ENCODE data around the gene CHRM4.

Gene CHRM4

DNA sequence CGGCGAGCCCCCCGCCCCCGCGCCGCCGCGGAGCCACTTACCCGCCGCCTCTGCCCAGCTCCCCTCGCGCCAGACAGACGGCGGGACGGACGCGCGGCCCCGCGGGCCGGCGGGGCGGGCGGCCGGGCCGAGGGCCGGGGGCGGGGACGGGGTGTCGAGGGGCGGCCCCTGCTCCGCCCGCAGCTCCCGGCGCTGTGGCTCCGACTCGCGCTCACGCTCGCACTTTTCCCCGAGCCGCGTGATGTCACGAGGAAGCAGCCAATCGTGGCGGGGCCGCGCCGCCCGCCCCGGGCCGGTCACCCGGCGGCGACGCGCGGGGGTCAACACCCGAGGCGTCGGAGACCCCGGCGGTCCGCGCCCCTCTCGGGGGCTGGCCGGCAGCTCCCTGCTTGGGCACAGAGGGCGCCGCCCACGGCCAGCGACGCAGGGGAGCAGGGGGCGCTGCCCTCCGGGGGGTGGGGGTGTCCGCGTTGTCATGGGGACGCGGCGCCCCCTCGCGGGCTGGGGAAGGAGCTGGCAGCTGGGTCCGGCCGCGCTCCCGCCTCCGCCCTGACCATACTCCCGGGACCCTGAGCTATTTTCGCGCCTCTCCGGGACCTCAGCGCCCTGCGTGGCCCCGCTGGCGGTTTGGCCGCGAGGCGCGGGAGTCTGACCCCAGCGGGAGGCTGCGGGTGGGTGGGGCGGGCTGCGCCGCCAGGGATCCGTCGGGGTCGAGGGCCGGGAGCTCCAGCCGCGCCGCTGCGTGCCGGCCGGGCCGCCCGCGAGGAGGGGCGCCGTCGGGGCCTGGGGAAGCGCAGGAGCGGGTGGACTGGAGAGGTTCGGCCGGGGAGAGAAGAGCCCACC is at the start of gene CHRM4:
CHRM4 (minus strand) TSS at position 199 of the 843 bp plus-strand sequence. CDS start 5,219 bp downstream, outside the sequence.
- DNase-seq (ENCODE audit: low spot score) = no peak

GRCh38 chr11:46438211-46438610 is 46.6 kb upstream of the CHRM4 start:
- DNase-seq (ENCODE audit: low spot score) = no peak

DNA sequence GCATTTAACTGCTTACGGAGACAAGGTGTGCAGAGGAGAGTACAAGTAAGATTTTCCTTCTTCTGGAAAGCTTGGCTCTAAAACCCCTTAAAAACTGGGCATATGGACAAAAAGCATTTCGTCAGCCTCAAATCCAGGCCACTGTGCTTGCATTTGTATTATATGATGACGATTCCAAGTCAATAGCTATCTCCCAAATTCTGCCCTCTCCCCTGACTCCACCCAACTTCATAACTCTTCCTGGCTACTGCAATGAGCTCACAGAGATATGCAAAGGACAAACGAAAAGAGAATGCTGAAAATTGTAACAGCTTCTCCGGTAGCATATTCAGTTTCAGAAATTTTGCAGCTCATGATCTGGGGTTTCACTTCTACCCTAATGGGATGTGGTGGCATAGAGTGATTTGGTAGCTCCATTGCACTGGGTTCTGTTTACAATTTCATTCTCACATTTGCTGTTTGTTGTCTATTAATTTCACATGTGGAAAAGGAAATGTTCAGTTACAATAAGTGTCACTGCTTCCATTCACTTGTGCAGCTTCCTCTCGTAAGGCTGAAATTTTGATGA is 45.6 kb upstream of the CHRM4 start:
- DNase-seq (ENCODE audit: low spot score) = no peak

GRCh38 chr11:46436113-46436512 is 44.5 kb upstream of the CHRM4 start:
- no peak for DNase-seq (ENCODE audit: low spot score)

- DNase-seq (ENCODE audit: low spot score) = no peak
Measured at GRCh38 chr11:46435679-46436078, 44.1 kb upstream of the CHRM4 start.

DNA sequence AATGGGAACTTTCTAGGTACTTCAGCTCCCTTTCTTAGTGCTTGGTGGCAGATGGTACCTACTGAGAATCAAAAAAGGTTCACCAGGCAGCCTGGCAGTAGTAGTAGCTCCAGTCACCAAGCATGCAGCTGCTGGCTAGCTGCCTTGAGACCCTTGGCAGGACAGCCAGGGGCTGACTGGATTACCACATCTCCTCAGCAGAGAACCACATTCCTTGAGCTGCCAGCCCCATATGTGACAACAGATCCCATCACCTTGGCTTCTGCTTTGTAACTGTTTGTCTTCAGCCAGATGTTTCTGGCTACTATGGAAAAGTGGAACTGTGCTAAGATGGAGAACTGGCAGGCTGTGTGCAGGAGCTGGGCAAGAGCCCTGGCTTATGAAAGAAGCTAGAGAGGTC is 39.6 kb upstream of the CHRM4 start:
- no peak for DNase-seq (ENCODE audit: low spot score)

- DNase-seq (ENCODE audit: low spot score) = no peak
Measured at GRCh38 chr11:46429717-46430116, 38.1 kb upstream of the CHRM4 start.

- DNase-seq (ENCODE audit: low spot score) = no peak
Measured at GRCh38 chr11:46427364-46427763, 35.8 kb upstream of the CHRM4 start.

GRCh38 chr11:46426233-46426991 is 34.8 kb upstream of the CHRM4 start:
- DNase-seq (ENCODE audit: low spot score) = no peak

- no peak for DNase-seq (ENCODE audit: low spot score)
Measured at GRCh38 chr11:46422588-46422987, 31.0 kb upstream of the CHRM4 start.

DNA sequence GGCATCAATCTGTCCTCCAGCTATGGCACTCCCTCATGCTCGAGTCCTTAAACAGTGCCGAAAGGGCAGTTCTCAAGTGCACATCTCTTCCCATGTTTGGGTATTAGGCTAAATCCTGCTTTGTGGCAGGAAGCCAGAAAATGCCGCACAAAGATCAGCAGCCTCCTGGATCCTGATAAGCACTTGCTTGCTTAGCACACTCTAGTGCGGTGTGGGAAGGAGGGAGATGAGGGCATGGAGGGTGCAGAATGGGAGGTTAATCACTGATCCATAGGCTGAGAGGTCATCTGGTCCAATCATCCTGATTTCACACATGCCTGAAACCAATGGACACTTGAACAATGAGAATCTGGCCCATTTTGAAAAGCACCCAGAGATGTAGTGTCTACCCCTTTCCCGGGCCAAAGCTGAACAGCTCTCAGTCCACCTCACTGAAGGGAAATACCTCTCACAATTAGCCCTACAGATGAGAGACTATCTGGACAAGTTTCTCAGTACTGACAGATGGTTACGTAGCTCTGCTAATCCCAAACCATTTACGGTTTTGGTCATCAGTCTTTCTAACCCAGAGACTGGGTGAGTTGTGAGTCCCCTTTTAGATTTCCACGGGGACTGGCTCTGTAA is 29.8 kb upstream of the CHRM4 start:
- DNase-seq (ENCODE audit: low spot score) = no peak

GRCh38 chr11:46420513-46420912 is 28.9 kb upstream of the CHRM4 start:
- no peak for DNase-seq (ENCODE audit: low spot score)

GRCh38 chr11:46418751-46419150 is 27.2 kb upstream of the CHRM4 start:
- no peak for DNase-seq (ENCODE audit: low spot score)

- DNase-seq (ENCODE audit: low spot score) = no peak
Measured at GRCh38 chr11:46417711-46418110, 26.1 kb upstream of the CHRM4 start.

GRCh38 chr11:46414879-46415278 is 23.3 kb upstream of the CHRM4 start:
- DNase-seq (ENCODE audit: low spot score) = no peak

GRCh38 chr11:46414466-46414796 is 22.9 kb upstream of the CHRM4 start:
- DNase-seq (ENCODE audit: low spot score) = no peak

- no peak for DNase-seq (ENCODE audit: low spot score)
Measured at GRCh38 chr11:46413760-46414465, 22.3 kb upstream of the CHRM4 start.

GRCh38 chr11:46410021-46410420 is 18.4 kb upstream of the CHRM4 start:
- no peak for DNase-seq (ENCODE audit: low spot score)

DNA sequence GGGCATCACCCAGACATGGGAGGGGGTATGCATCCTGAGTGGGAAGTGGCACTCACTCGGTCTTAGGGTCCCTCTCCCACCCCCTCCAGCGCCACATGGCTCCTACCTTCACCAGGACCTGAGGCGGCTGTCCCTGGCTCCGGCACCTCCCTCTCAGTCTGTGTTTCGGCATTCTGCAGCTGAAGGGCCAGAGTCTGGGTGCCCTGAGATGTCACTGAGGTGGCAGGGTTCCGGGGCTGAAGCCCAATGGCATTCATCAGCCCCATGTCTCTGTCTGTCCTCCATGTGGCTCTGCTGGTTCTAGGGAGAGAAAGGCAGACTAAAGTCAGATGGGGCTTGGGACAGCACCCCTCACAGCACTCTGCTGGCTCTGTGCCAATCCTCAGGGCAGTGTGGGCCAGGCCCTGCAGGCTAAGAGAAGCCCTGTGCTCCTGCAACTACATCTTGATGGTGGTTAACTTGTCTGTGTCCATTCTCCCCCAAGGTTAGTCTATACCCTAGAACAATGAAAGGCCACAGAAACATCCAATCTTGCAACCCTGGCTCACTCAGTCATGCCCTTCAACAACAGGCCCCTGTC is 16.9 kb upstream of the CHRM4 start:
- DNase-seq (ENCODE audit: low spot score) = no peak

- DNase-seq (ENCODE audit: low spot score) = no peak
Measured at GRCh38 chr11:46407635-46408034, 16.1 kb upstream of the CHRM4 start.

GRCh38 chr11:46404476-46405017 is 13.0 kb upstream of the CHRM4 start:
- no peak for DNase-seq (ENCODE audit: low spot score)
